ENCODE measurements around the gene TMEM178B.
A peak's percentile ranks its signal among the peaks of the same experiment; 100 is the strongest.

The TMEM178B gene

GRCh38 chr7:141225916-141226618 lies 152.2 kb downstream of the TMEM178B start:
- no peak for DNase-seq

DNA sequence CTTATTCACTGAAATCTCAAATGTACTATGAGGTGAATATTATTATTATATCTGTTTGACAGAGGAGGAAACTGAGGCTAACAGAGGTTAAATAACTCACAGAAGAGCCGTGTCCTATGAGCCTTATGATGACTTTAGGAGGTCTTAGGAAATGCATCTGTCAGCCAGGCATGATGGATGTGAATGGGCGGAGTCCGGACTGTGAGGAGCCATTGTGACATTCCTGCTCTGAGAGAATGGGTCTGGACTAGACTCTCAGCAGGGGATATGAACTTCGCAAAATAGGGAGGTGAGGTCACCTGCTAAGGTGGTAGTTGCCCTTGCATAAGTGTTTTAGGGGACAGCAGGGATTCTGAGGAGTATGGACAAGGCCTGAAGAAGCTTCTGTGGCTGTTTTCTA lies 153.6 kb downstream of the TMEM178B start:
- no peak for DNase-seq

- no peak for DNase-seq
These were observed 154.6 kb downstream of the TMEM178B start for GRCh38 chr7:141228482-141228881.

DNA sequence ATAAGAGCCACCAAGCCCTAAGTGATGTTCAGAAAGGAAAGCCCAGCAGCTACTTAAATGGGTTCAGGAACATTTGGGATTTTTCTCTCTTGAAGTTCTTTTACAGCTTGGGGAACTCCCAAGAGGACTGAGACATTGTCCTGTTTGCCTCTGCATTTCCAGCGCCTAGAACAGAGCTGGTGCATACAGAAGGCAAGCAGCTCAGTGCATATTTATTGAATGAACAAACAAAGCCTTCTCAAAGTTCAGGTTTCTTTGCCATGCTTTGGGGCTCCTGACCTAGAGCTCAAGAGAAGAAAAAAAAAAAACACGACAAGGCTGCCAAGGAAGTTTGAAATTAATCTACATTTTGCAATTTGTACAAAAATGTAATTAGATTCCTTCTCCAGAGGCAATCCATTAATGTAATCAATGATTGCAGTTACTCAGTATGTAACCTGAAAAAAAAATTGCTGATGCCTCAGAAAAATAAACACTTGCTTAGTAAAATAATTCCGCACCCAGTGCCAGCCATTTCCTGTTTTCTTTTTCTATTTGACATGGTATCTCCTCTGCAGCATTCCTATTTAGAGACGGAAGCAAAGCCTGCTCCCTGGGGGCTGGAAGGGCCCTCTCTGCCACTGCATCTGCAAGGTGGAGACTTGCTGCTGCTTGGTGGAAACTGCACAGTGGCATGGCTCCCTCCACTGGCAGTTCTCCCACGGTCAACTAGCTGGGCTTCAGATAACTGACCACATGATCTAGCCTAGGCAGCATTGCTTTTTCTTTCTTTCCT lies 157.3 kb downstream of the TMEM178B start:
- DNase-seq, result peak in 8 of 14 donors; percentile 3 to 40 (median 12)

DNA sequence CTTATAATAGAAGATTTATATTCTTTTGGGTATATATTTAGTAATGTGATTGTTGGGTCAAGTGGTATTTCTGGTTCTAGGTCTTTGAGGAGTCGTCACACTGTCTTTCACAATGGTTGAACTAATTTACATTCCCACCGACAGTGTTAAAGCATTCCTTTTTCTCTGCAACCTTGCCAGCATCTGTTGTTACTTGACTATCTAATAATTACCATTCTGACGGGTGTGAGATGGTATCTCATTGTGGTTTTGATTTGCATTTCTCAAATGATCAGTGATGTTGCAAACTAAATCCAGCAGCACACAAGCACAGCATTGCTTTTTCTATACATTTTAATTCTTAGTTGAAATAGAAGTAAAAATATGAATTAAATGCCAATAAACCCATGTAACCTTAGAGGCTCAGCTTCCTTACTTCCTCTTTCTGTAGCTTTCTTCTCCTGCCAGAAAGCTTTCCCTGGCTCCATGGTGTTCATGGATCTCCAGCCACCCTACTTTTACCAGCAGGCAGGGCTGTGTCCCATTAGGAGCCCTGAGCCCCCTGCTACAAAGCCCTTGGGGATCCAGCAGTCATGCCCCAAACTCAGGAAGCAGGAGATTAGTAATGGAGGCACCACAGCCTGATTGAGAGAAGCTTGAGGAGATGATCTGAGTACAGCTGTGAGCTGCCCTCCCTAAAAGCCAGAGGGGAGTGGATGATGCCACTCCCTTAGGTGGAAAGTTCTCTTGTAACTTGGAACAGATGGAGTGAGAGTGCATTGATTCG lies 158.6 kb downstream of the TMEM178B start:
- DNase-seq, result no peak

DNA sequence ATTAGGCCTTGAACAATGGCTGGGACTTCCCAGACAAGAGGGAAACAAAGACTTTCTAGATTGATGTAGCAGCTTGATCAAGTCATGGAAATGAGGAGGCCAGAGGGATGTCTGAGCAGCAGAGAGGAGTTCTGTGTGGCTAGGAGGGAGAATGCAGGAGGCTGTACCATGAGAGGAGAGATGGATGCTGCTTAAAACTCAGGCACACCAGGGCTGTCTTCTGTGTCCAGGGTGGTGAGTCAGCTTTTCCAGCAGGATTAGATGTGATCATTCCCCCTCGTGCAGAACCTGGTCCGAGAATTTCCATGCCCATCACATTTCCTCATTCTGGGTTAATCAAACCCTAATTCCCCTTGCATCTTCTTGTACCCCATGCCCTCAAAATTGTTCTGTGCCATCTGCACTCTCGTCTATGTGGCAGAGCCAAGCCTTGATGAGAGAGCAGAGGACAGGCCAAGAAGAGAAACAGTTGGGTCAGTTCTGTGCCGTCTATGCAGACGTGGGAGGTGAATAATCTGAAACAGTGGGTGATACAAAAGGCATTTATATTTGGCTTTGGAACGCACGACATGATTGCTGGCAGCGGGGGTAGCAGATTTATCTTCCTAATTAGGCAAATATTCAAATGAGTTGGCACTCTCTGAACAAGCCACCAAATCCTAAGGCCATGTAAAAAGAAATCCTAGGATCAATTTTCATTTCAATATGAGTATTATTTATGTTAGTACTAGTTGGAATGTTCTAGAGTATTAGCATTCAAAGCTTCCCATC lies 160.7 kb downstream of the TMEM178B start:
- DNase-seq, result no peak

GRCh38 chr7:141235656-141236055 lies 161.8 kb downstream of the TMEM178B start:
- DNase-seq, result no peak

- DNase-seq, result no peak
These were observed 164.9 kb downstream of the TMEM178B start for GRCh38 chr7:141238596-141239243.

GRCh38 chr7:141239661-141240060 lies 165.8 kb downstream of the TMEM178B start:
- no peak for DNase-seq

DNA sequence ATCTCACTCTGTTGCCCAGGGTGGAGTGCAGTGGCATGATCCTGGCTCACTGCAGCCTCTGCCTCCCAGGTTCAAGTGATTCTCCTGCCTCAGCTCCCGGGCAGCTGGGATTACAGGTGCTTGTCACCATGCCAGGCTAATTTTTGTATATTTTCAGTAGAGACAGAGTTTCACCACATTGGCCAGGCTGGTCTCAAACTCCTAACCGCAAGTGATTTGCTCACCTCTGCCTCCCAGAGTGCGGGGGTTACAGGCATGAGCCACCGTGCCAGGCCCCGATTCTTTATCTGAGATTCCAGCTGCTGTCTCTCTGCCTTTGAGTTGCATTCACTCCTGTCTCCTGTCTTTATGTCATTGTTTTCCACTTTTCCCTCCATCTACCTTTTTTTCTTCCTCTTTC lies 168.7 kb downstream of the TMEM178B start:
- no peak for DNase-seq

- no peak for DNase-seq
These were observed 169.5 kb downstream of the TMEM178B start for GRCh38 chr7:141243368-141243767.

DNA sequence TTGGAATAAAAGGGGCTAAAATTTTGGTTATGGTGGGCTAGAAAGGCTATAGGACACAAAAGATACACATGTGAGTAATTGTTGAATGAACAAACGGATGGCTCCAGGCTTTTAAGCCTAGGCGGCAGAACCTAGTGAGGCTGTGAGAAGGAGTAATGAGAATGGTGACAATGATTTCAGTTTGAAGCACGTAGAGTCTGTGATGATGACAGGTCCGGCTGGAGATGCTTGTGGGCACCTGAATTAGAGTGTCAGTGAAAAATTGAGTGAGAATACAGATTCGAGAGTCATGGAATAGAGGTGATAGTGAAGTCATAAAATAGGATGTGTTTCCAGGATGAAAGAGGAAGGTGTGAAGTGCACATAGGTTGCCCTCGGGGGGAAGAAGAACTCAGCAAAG lies 170.6 kb downstream of the TMEM178B start:
- DNase-seq, result no peak

- no peak for DNase-seq
These were observed 172.6 kb downstream of the TMEM178B start for GRCh38 chr7:141246426-141246825.

- no peak for DNase-seq
These were observed 177.3 kb downstream of the TMEM178B start for GRCh38 chr7:141251180-141251579.

- DNase-seq, result no peak
These were observed 178.1 kb downstream of the TMEM178B start for GRCh38 chr7:141251957-141252356.

DNA sequence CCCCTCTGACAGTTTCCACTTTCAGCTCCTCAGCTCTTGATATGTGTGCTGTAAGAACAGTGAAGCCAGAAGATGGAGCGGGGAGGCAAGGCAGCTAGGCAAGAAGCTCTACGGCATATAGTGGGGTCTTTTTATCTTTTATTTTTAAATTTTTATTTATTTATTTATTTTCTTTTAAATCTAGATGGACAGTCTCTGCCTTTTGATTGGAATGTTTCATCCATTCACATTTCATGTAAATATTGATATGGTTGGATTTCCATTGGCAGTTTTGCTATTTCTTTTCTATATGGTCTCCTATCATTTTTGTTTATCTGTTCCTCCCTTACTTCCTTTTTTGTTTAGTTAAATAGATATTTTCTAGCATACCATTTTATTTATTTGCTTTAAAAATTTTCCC lies 183.7 kb downstream of the TMEM178B start:
- DNase-seq, result no peak

- no peak for DNase-seq
These were observed 184.7 kb downstream of the TMEM178B start for GRCh38 chr7:141258559-141258958.

DNA sequence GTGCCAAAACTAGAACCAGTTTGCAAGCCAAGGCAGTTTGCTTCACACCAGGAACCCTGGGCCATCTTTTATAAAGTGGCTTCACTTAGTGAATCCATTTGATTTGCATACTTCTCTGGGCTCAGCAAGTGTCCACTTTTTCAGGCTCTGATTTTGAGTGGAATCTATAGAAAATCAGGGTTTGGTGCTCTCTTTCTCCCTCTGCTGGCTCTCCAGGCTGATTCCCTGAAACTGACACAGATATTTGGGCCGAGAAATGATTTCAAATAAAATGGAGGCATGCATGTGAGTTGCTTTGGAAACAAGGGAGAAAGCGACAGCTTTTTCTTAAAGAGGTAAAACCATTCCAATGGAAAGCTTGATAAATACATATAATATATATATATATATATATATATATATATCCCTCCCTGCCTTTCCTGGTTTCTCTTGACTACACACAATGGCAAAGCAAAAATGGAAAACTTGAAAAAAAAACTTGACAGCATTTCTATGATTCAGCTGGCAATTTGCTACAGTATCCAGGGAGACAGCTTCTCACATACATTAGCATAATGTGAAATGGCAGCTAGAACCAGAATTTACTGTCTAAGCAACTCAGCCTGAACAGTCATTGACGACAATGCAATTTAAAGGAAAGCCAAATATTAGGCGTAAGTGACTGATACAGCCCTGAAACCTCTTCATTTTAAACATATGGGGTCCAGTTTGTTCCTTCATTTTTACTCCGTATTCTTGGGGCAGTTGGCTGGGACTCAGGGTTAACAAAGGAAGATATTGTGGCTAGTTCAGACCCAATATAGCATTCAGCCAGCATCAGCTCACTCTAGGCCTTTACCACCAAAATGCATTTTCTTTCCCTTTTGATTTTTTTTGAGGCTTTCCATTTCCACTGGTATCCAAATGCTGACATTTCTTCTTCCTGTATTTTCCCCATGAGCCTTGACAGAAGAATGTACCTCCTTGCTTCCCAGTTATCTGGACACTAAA lies 188.5 kb downstream of the TMEM178B start:
- DNase-seq, result peak in 1 of 14 donors; percentile 14

GRCh38 chr7:141263508-141263907 lies 189.6 kb downstream of the TMEM178B start:
- DNase-seq, result no peak

DNA sequence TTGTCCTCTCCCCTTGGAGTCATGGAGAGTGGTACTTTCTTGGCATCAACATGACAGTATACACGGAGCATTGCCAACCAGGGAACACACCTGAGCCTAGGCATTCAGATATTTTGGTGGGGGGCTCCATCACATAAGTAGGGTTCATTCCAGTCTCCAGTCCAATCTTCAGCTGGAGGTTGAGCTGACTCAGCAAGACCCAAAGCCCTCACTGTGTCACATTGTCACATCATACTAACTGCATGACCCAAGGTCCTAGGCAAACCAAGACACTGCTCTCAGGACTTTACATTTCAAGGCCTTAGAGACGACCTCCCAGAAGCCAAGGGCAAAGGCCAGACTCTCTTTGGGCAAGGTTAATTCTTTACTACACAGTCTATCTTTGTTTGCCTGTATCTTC lies 190.1 kb downstream of the TMEM178B start:
- no peak for DNase-seq

- no peak for DNase-seq
These were observed 190.6 kb downstream of the TMEM178B start for GRCh38 chr7:141264511-141264910.

All from C1 segment of cervical spinal cord (tissue), 14 donors.